ENCODE measurements around the gene KCND2.

DNA sequence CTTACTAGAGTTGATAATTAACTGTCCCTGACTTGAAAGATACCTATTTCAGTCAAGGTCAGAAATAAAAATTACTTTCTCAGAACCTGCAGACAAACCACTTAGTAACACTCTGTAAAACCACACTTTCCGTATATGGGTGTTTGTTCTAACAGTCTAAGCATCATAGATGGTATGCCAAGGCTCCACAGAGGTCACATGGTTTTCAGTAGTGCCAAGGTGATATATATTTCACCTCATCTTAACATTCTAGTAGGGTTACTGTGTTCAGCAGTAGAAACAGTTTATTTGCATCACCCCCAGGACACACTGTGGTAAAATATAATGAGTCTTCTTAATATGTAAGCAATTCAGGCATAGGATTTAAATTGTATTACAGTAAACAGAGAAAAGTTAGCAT lies 61.5 kb downstream of the KCND2 start:
- TF ChIP-seq POLR2A (IDR thresholded peaks at IDR 0.05; ENCODE audit: low read length): no peak
- no peak for TF ChIP-seq GATA1 (IDR thresholded peaks at IDR 0.05; ENCODE audit: low read depth, low read length)

Measured in erythroblast (primary cell).